Right renal pelvis (tissue), 4 donors: ENCODE results near the gene FAAP20. TPM values are rescaled to one million over a fixed set of nuclear protein-coding genes. Genes with fewer than 3 reads are reported as not detected.
"Not testable (repeated sequence)": the region's sequence is repeated elsewhere in the genome, so short reads cannot be mapped to it uniquely, and the experiment has no call there.

Experiments
- DNase-seq, 4 donors: peaks; one replicate each; pipeline ENCODE4 v3.0.0-alpha.2; 2013; ENCODE audit warnings: low read depth in 4 of 4, low spot score in 3 of 4, missing footprints in 1 of 4
- polyA plus RNA-seq, 4 donors: library from polyadenylated mRNA; unstranded; fragments of 120-200 nt; gene quantifications; one replicate each; pipeline ENCODE4 v1.2.1, GENCODE V29; 2013; ENCODE audit not compliant: insufficient read length in 4 of 4

FAAP20 gene
- polyA plus RNA-seq, 4 donors = 31.9 to 68.8 (median 36.5) TPM

- DNase-seq = no peak
These were observed 28.9 kb downstream of the FAAP20 start for GRCh38 chr1:2165646-2166045.

- no peak for DNase-seq
These were observed 31.4 kb downstream of the FAAP20 start for GRCh38 chr1:2163205-2163604.

- DNase-seq = no peak
These were observed 33.9 kb downstream of the FAAP20 start for GRCh38 chr1:2160451-2161300.

- DNase-seq = no peak
These were observed 35.4 kb downstream of the FAAP20 start for GRCh38 chr1:2159124-2159523.

GRCh38 chr1:2158272-2158671 lies 36.3 kb downstream of the FAAP20 start:
- no peak for DNase-seq

GRCh38 chr1:2157856-2158255 lies 36.7 kb downstream of the FAAP20 start:
- DNase-seq = no peak

GRCh38 chr1:2156866-2157265 lies 37.7 kb downstream of the FAAP20 start:
- no peak for DNase-seq

- DNase-seq = no peak
These were observed 38.8 kb downstream of the FAAP20 start for GRCh38 chr1:2155788-2156187.

- no peak for DNase-seq
These were observed 39.4 kb downstream of the FAAP20 start for GRCh38 chr1:2155147-2155598.

- DNase-seq = no peak
These were observed 40.5 kb downstream of the FAAP20 start for GRCh38 chr1:2154022-2154421.

GRCh38 chr1:2152954-2153353 lies 41.6 kb downstream of the FAAP20 start:
- DNase-seq = no peak

- no peak for DNase-seq
These were observed 42.7 kb downstream of the FAAP20 start for GRCh38 chr1:2151911-2152310.

GRCh38 chr1:2151252-2151651 lies 43.3 kb downstream of the FAAP20 start:
- DNase-seq = no peak

- no peak for DNase-seq
These were observed 43.8 kb downstream of the FAAP20 start for GRCh38 chr1:2150801-2151200.

GRCh38 chr1:2148691-2149090 lies 45.9 kb downstream of the FAAP20 start:
- no peak for DNase-seq

GRCh38 chr1:2147869-2148268 lies 46.7 kb downstream of the FAAP20 start:
- not testable (repeated sequence) for DNase-seq

- no peak for DNase-seq
These were observed 47.6 kb downstream of the FAAP20 start for GRCh38 chr1:2146836-2147517.

GRCh38 chr1:2145946-2146835 lies 48.4 kb downstream of the FAAP20 start:
- DNase-seq = no peak

- no peak for DNase-seq
These were observed 50.0 kb downstream of the FAAP20 start for GRCh38 chr1:2144501-2145090.

GRCh38 chr1:2143814-2144500 lies 50.6 kb downstream of the FAAP20 start:
- DNase-seq = no peak
